RCC 7860 (cell line): ENCODE data around the gene SPACA4.
"Not testable (repeated sequence)": the region's sequence is repeated elsewhere in the genome, so short reads cannot be mapped to it uniquely, and the experiment has no call there.

Experiments used
- DNase-seq: peaks from one replicate; pipeline ENCODE4 v3.0.0-alpha.2; 2015; ENCODE audit warnings: low spot score
- FAIRE-seq: peaks from 2 replicates; lab custom pipeline; 2012; peaks lifted over from hg19 to GRCh38; lab: Jason Lieb, UNC

Gene SPACA4

GRCh38 chr19:48606463-48607358 is at the start of gene SPACA4:
Gene SPACA4 (plus strand): TSS chr19:48606742. CDS start chr19:48606979, 237 bp downstream.
- DNase-seq, result no peak
- FAIRE-seq, result no peak

DNA sequence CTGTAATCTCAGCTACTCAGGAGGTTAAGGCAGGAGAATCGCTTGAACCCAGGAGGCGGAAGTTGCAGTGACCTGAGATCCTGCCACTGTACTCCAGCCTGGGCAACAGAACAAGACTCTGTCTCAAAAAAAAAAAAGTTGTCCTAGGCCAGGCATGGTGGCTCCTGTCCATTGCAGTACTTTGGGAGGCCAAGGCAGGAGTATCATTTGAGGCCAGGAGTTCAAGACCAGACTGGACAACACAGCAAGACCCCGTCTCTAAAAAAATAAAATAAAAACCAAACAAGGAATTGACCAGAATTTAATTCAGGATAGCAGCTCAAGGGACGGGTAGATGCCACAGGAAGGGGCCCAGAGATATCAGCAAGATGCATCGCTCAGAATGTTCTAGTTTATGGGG is 49.7 kb upstream of the SPACA4 start:
- DNase-seq (no peak), FAIRE-seq (no peak)

- FAIRE-seq, result peak; percentile 75
Observed at GRCh38 chr19:48558018-48558684, 48.4 kb upstream of the SPACA4 start.

DNA sequence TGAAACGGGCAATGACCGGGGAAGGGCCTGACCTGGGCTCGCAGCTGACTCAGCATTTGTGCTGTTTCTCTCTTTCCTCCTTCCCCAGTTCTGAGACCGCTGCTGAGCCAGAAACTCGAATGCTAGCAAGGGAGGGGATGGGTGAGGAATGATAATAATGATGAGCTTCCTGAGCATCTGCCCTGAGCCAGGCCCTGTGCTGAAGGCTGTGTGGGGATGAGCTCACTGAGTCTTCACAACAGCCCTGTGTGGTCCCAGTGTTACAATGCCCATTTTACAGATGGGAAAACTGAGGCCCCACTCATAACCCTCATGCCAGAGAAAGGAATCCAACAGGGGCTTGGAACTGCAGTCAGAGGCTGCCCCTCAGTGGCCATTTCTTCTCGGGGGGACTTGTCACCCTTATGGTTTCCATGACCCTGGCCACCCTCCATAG is 46.4 kb upstream of the SPACA4 start:
- DNase-seq (no peak), FAIRE-seq (no peak)

More at GRCh38 chr19:48558018-48558684, 48.4 kb upstream of the SPACA4 start:
- peak; percentile 83 for DNase-seq

DNA sequence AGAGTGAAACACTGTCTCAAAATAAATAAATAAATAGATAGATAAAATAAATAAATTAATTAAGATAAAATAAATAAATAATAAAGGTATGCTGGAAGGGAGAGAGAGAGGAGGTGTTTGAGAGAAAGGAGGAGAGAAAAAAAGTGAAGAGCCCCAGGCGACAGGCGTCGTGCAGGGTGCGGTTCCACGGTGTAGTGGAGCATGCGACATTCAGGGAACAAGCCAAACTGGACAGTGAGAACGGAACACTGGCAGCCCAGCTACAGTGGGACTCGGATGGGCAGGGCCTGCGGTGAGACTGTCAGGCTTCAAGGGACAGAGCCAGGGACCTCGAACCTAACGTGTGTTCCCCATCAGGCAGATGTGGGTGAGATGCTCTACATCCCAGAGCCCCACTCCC is 45.1 kb upstream of the SPACA4 start:
- FAIRE-seq (no peak), DNase-seq (no peak)

DNA sequence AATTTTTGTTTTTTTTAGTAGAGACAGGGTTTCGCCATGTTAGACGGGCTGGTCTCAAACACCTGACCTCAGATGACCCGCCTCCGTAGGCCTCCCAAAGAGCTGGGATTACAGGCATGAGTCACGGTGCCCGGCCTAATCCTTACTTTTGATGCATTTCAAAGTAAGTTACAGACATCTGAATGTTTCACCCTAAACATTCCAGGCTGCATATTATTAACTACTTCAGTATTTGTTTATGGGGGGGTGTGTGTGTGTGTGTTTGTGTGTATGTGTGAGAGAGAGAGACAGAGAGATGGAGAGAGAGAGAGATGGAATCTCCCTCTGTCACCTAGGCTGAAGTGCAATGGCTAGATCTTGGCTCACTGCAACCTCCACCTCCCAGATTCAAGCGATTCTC is 41.5 kb upstream of the SPACA4 start:
- FAIRE-seq (no peak), DNase-seq (peak; percentile 33)

- DNase-seq, result peak; percentile 93
- FAIRE-seq, result peak; percentile 84
Observed at GRCh38 chr19:48568345-48568886, 38.1 kb upstream of the SPACA4 start.

DNA sequence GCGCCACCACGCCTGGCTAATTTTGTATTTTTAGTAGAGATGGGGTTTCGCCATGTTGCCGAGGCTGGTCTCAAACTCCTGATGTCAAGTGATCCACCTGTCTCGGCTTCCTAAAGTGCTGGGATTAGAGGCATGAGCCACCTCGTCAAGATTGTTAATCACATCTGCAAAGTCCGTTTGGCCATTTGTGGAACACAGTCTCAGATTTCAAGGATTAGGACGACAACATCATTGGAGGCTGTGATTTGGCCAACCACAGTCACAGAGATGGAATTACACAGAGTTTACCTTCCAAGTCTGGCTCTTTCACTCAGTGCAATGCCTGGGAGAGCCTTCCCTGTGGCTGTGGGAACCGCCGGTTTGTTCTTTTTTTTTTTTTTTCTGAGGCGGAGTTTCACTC is 36.7 kb upstream of the SPACA4 start:
- DNase-seq (no peak), FAIRE-seq (no peak)

DNA sequence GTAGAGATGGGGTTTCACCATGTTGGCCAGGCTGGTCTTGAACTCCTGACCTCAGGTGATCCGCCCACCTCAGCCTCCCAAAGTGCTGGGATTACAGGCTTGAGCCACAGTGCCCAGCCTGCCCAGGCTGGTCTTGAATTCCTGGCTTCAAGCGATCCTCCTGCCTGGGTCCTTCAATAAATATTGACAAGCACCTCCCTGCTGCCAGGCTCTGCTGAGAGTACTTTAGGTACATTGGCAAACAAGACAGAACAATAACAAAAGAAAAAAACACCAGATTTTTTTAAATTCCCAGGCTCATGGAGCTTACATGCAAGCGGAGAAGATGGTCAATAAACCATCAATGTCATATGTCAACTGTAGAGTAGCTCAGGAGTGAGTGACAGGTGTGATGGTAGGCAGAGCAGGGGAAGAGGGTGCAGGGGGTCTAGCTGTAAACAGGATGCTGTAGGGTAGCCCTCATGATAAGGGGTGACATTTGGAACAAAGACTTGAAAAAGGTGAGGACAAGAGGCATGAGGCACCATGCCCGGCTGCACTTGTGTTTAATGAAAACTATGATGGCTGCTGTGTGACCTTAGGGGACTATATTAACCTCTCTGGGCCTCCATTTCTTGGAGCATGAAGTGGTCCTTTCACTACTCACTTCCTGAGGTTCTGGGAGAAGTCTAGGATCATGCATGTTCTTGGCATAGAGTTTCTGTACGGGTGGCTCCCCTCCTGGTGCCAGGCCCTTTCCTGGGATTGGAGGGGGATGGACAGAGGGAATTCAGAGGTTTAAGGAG is 35.0 kb upstream of the SPACA4 start:
- no peak for DNase-seq

GRCh38 chr19:48573163-48573505 is 33.4 kb upstream of the SPACA4 start:
- FAIRE-seq (no peak), DNase-seq (no peak)

More for the DNA sequence above, 35.0 kb upstream of the SPACA4 start:
- no peak for FAIRE-seq

GRCh38 chr19:48575931-48576622 is 30.5 kb upstream of the SPACA4 start:
- DNase-seq (no peak), FAIRE-seq (no peak)

- DNase-seq, FAIRE-seq: not testable (repeated sequence)
Observed at GRCh38 chr19:48577908-48578307, 28.6 kb upstream of the SPACA4 start.

DNA sequence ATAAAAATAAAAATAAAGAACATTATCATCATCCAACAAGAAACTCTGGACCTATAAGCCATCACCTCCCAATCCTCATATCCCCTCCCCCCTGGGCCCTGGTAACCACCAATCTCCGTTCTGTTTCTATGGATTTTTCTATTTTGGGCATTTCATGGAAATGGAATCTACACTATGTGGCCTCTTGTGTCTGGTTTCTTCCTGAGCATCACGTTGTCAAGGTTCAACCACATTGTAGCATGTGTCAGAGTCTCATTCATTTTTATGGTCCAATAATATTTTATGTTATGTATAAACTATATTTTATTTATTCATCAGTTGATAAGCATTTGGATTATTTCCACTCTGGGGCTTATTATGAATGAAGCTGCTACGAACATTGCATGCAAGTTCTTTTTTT is 27.7 kb upstream of the SPACA4 start:
- no peak for FAIRE-seq
- DNase-seq, result no peak

- FAIRE-seq (no peak), DNase-seq (no peak)
Observed at GRCh38 chr19:48582168-48582567, 24.4 kb upstream of the SPACA4 start.

GRCh38 chr19:48587387-48587786 is 19.2 kb upstream of the SPACA4 start:
- FAIRE-seq, result no peak
- DNase-seq, result no peak

GRCh38 chr19:48588670-48589401 is 17.7 kb upstream of the SPACA4 start:
- FAIRE-seq, result peak; percentile 75
- DNase-seq, result peak; percentile 92

- DNase-seq (no peak), FAIRE-seq (no peak)
Observed at GRCh38 chr19:48591021-48591420, 15.5 kb upstream of the SPACA4 start.

GRCh38 chr19:48595171-48595570 is 11.4 kb upstream of the SPACA4 start:
- DNase-seq, result no peak
- no peak for FAIRE-seq

DNA sequence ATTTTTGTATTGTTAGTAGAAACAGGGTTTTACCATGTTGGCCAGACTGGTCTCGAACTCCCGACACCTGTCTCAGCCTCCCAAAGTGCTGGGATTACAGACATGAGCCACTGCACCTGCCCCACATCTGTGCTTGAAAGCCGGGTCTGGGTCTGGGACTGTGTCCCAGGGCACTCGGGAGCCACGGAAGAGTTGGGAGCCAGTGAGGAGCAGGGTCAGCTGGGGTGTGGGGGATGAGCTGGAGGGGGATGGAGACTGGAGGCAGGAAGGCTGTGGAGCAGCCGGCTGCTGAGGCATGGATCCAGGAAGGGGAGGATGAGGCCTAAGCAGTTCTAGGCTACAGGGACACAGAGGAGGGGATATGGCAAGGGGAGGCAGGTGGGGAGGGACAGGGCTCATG is 10.7 kb upstream of the SPACA4 start:
- FAIRE-seq, result no peak
- DNase-seq, result no peak

GRCh38 chr19:48596237-48596636 is 10.3 kb upstream of the SPACA4 start:
- FAIRE-seq, result no peak
- no peak for DNase-seq
